Colonic mucosa (tissue), 4 donors: ENCODE data around the gene ARHGEF37. TPM values are rescaled to one million over a fixed set of nuclear protein-coding genes. Genes with fewer than 3 reads are reported as not detected.
A peak's percentile ranks its signal among the peaks of the same experiment; 100 is the strongest.
"Not testable (repeated sequence)": the region's sequence is repeated elsewhere in the genome, so short reads cannot be mapped to it uniquely, and the experiment has no call there.

ENCODE experiments used
- DNase-seq: peaks from one replicate; pipeline ENCODE4 v3.0.0-alpha.2; 2020
- H3K27ac ChIP-seq: fragments of 200-600 bp; one replicate; pipeline ENCODE4 v1.8.0; 2021
- H3K27me3 ChIP-seq: fragments of 200-600 bp; one replicate; pipeline ENCODE4 v1.8.0; 2021
- H3K36me3 ChIP-seq: fragments of 200-600 bp; one replicate; pipeline ENCODE4 v1.8.0; 2021
- H3K4me1 ChIP-seq: fragments of 200-600 bp; one replicate; pipeline ENCODE4 v1.8.0; 2021; ENCODE audit warnings: mild to moderate bottlenecking
- H3K4me3 ChIP-seq: fragments of 200-600 bp; one replicate; pipeline ENCODE4 v1.8.0; 2021
- H3K9ac ChIP-seq, 2 donors: one replicate each; pipeline ENCODE4 v1.7.0; 2013; ENCODE audit warnings: control low read depth in 2 of 2, low read depth in 2 of 2, low read length in 2 of 2
- H3K9me3 ChIP-seq: fragments of 200-600 bp; one replicate; pipeline ENCODE4 v1.8.0; 2021
- intact Hi-C: fragments of 100-400 bp; cut with DNase I; formaldehyde crosslinking; loops from one replicate; pipeline ENCODE4 v1.14.1; 2022
- total RNA-seq, 2 donors: library from RNA; stranded (reverse); fragmentation: NEBNext Ultra II Directional in 1 of 2; extraction: Animal tissue kit (Norgen Biotek cat#: 25700) in 1 of 2; gene quantifications; one replicate each; pipeline ENCODE4 v1.2.1, GENCODE V29; 2021
- TF ChIP-seq, protein P1 (sequence below): fragments of 200-600 bp; IDR thresholded peaks from one replicate; pipeline ENCODE4 v1.8.0; 2022; ENCODE audit warnings: antibody characterized with exemption, mild to moderate bottlenecking
- donor health status: healthy.
- donor health status: DM: no; HTN: no; CAD: no.
- donor health status: DM: no; HTN: no; CAD: no.

Gene ARHGEF37
- total RNA-seq, 2 donors from 2014 or later = 11.9 to 15.7 TPM

DNA sequence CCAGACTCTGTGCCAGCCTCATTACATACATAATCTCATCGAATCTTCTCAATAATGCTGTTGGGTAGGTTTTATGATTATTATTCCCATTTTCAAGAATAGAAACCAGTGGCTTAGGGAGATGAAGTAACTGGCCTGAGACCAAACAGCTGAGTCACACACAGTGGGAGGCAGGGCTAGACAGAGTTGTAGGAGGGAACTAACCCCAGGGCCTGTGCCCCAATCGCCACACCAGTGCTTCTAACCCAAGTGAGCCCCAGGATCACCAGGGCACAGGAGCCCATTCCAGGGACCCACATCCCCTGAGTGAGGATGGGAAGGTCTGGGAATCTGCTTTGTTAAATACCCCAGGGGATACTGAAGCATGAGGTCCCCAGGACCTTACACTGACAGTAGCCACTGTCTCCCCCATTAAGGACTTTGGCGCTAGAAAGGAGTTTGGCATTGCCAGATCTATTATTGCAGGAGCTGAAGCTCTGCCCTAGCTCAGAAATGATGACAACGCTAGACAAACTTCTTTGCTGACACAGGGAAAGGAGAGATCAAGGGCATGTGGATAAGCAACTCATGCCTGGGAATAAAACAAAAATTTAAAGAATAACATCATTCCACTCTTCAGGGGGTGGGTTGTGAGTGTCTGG is 85.0 kb downstream of the ARHGEF37 start:
- Histone ChIP-seq H3K4me3 (no peak overlapping the region), H3K27ac (peak overlapping the region; percentile 45), H3K4me1 (peaks cover 4% of the 10 kb centered on the region), H3K27me3 (no peaks in the 10 kb centered on the region), H3K36me3 (no peaks in the 10 kb centered on the region), H3K9me3 (no peaks in the 10 kb centered on the region), H3K9ac (no peak overlapping the region)
- no peak for DNase-seq
- TF ChIP-seq, protein P1, sequence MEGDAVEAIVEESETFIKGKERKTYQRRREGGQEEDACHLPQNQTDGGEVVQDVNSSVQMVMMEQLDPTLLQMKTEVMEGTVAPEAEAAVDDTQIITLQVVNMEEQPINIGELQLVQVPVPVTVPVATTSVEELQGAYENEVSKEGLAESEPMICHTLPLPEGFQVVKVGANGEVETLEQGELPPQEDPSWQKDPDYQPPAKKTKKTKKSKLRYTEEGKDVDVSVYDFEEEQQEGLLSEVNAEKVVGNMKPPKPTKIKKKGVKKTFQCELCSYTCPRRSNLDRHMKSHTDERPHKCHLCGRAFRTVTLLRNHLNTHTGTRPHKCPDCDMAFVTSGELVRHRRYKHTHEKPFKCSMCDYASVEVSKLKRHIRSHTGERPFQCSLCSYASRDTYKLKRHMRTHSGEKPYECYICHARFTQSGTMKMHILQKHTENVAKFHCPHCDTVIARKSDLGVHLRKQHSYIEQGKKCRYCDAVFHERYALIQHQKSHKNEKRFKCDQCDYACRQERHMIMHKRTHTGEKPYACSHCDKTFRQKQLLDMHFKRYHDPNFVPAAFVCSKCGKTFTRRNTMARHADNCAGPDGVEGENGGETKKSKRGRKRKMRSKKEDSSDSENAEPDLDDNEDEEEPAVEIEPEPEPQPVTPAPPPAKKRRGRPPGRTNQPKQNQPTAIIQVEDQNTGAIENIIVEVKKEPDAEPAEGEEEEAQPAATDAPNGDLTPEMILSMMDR = no peak
- intact Hi-C loops = no loop called here

DNA sequence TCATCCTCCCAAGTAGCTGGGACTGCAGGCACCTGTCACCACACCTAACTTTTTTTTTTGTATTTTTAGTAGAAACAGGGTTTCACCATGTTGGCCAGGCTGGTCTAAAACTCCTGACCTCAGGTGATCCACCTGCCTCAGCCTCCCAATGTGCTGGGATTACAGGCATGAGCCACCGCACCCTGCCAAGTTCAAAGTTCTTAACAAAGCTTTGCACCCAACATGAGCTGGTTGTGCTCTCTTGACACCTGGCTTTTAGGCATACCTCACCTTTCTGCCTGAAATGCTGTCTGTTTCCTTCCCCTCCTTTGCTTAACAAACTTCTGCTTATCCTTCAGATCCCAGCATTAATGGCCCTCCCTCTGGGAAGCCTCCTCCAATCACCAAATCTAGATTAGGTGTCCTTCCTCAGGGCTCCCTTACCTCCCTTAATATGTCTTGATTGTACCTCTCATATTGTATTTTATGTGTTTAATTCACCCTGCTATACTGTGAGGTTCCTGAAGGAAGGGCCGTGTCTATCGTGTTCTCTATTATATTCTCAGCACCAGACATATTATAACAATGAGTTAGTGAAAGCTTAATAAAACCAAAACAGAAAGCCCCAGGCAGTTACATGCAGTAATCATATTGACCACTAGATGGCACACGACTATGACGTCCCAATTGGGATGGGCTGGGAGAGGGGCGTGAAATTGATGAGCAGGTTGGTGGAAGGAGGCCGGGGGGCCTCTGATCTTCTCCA is 86.0 kb downstream of the ARHGEF37 start:
- intact Hi-C loops = no loop called here
- no peaks in the 10 kb centered on the region for H3K36me3 ChIP-seq
- H3K4me3 ChIP-seq = no peak overlapping the region
- H3K27ac ChIP-seq = peak overlapping the region; percentile 45
- TF ChIP-seq, protein P1 = peak; percentile 88
- no peaks in the 10 kb centered on the region for H3K27me3 ChIP-seq
- no peaks in the 10 kb centered on the region for H3K9me3 ChIP-seq
- H3K9ac ChIP-seq = peak overlapping the region in 1 of 2 donors; percentile 51
- DNase-seq = peak; percentile 63
- peaks cover 4% of the 10 kb centered on the region for H3K4me1 ChIP-seq

DNA sequence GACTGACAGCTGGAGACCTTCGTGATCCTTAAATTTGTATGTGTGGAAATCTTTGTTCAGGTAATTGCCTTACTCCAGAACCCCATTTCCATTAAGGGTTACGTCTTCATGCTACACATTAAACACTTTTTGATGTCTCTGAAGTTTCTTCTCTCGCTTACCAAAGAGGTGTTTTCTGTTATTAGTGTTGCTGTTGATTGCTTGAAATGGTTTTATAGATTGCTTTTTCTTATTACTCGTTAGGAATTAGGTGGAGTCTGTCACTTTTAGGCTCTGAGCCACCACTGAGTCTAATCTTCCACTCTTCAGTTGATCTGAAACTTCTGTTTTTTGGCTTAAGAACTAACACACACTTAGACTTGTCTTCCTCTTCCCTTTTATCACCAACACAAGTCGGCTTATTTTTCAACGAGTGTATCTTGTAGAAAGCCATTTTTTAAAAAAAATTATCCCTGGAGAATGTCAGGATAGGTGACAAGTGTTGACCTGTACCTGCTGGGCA is 86.6 kb downstream of the ARHGEF37 start:
- no peak for DNase-seq
- no peak overlapping the region for H3K4me3 ChIP-seq
- no peaks in the 10 kb centered on the region for H3K9me3 ChIP-seq
- intact Hi-C loops = no loop called here
- TF ChIP-seq, protein P1 = peak; percentile 39
- no peaks in the 10 kb centered on the region for H3K27me3 ChIP-seq
- H3K36me3 ChIP-seq = no peaks in the 10 kb centered on the region
- peaks cover 4% of the 10 kb centered on the region for H3K4me1 ChIP-seq
- H3K27ac ChIP-seq = no peak overlapping the region
- no peak overlapping the region for H3K9ac ChIP-seq

DNA sequence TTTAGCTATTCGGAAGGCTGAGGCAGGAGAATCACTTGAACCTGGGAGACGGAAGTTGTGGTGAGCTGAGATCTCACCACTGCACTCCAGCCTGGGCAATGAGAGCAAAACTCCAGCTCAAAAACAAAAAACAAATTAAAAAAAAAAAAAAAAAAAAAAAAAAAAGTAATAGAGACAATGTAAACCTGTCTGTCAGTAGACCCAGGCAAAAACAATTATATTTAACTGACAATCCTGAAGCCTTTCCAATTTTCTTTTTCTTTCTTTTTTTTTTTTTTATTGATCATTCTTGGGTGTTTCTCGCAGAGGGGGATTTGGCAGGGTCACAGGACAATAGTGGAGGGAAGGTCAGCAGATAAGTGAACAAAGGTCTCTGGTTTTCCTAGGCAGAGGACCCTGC is 88.0 kb downstream of the ARHGEF37 start:
- H3K9ac ChIP-seq, H3K9me3 ChIP-seq, H3K27ac ChIP-seq, H3K4me3 ChIP-seq, DNase-seq, H3K36me3 ChIP-seq, intact Hi-C loops, H3K4me1 ChIP-seq, H3K27me3 ChIP-seq: not testable (repeated sequence)

DNA sequence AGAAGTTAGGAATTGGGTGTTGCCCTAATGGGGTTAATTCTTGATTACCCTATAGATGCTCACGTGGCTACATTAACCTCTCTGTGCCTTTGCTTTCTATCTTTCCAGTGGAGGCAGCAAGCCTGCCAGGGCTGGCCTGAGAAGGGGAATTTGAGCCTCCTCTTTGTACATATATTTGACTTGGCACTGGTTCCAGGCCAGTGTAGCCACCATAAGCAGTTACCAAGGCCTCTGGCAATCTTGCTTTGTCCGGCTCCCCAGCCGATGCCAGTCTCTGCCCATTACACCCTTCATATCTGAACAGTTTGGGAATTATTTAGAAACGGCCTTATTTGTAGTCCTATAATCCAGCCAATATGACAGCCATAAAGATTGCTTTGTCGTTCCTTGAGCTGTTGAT is 90.2 kb downstream of the ARHGEF37 start:
- peak; percentile 83 for DNase-seq
- no peaks in the 10 kb centered on the region for H3K9me3 ChIP-seq
- H3K27me3 ChIP-seq = no peaks in the 10 kb centered on the region
- intact Hi-C loops = no loop called here
- TF ChIP-seq, protein P1 = no peak
- H3K36me3 ChIP-seq = no peaks in the 10 kb centered on the region
- H3K4me1 ChIP-seq = no peaks in the 10 kb centered on the region
- H3K9ac ChIP-seq = peak overlapping the region in 1 of 2 donors; percentile 55
- no peak overlapping the region for H3K4me3 ChIP-seq
- peak overlapping the region; percentile 54 for H3K27ac ChIP-seq
